Activated B cell treated with CpG ODN at 0.5 μM for 24 hours (primary cell): ENCODE results near the gene UBE2U. TPM values are rescaled to one million over a fixed set of nuclear protein-coding genes. Genes with fewer than 3 reads are reported as not detected.
"Not testable (repeated sequence)": the region's sequence is repeated elsewhere in the genome, so short reads cannot be mapped to it uniquely, and the experiment has no call there.

Source experiments
- ATAC-seq: fragments of 200-7000 bp; cut with Tn5 transposase; one replicate; pipeline ENCODE4 v1.10.0; 2021; ENCODE audit warnings: low read depth, mild to moderate bottlenecking, moderate library complexity
- CTCF ChIA-PET: fragments of 350-600 bp; sonication (Branson Sonifier 250); formaldehyde crosslinking; loops from one replicate; lab custom pipeline; 2021; ENCODE audit warnings: antibody characterized with exemption; lab: Charles Lee
- POLR2A ChIA-PET: fragments of 350-600 bp; sonication (Branson Sonifier 250); formaldehyde crosslinking; loops from one replicate; lab custom pipeline; 2021; ENCODE audit warnings: antibody characterized with exemption; lab: Charles Lee
- DNase-seq: peaks from one replicate; pipeline ENCODE4 v3.0.0; 2022
- H3K27ac Mint-ChIP-seq: one replicate; pipeline ENCODE4 v1.8.0; 2020; ENCODE audit warnings: mixed read lengths
- H3K27me3 Mint-ChIP-seq: one replicate; pipeline ENCODE4 v1.8.0; 2021; ENCODE audit warnings: mixed read lengths
- H3K36me3 Mint-ChIP-seq: one replicate; pipeline ENCODE4 v1.8.0; 2021; ENCODE audit warnings: low read depth, mixed read lengths
- H3K4me1 Mint-ChIP-seq: one replicate; pipeline ENCODE4 v1.8.0; 2021; ENCODE audit warnings: mixed read lengths
- H3K4me3 Mint-ChIP-seq: one replicate; pipeline ENCODE4 v1.8.0; 2020; ENCODE audit warnings: mild to moderate bottlenecking, mixed read lengths
- H3K9me3 Mint-ChIP-seq: one replicate; pipeline ENCODE4 v1.8.0; 2020; ENCODE audit warnings: mixed read lengths
- CTCF ChIP-seq: fragments of 200-600 bp; IDR thresholded peaks from one replicate; pipeline ENCODE4 v1.8.0; 2022; ENCODE audit warnings: antibody characterized with exemption, mild to moderate bottlenecking
- intact Hi-C: fragments of 100-400 bp; cut with micrococcal nuclease; formaldehyde crosslinking; loops from one replicate; pipeline ENCODE4 v1.15.1; 2024
- total RNA-seq: library from RNA; stranded (reverse); gene quantifications from 2 replicates; pipeline ENCODE4 v1.2.3, GENCODE V29; 2022

UBE2U gene
- total RNA-seq, 1 donor from 2014 or later, result not detected

DNA sequence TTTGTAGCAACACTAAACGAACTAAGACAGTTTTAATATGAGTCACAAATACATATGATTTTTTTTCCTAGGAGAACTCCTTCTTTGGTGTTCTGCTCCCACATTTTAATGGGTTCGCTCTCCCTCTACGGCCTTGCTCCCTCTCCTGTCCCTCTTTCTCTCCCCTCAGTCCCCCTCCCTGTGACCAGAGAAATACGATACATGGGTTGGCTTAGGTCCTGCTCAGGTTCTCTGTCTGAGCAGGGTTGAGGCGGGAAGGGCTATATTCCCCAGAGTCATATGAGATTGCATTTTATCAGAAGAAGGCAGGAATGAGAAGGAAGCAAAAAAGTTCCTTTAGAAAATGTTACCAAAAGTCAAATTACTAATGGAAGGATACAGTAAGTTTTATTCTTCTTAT lies 44.6 kb downstream of the UBE2U start:
- no peak overlapping the region for H3K27ac Mint-ChIP-seq
- intact Hi-C loops, result loop anchor here (5.0 kb wide), 2 partner anchors 476 to 696 kb away; partner anchors contain the start of gene ROR1
- ChIA-PET POLR2A (no interaction called here), CTCF (interaction anchor here (1.6 to 5.2 kb wide), 3 partner anchors 12 to 673 kb away, joined by 4 to 44 read pairs (median 13); no protein-coding TSS in a partner anchor)
- TF ChIP-seq CTCF, result no peak
- H3K4me1 Mint-ChIP-seq, result peaks cover 13% of the 10 kb centered on the region
- H3K27me3 Mint-ChIP-seq, result peaks cover 23% of the 10 kb centered on the region
- no peaks in the 10 kb centered on the region for H3K9me3 Mint-ChIP-seq
- no peak for ATAC-seq
- no peaks in the 10 kb centered on the region for H3K36me3 Mint-ChIP-seq
- H3K4me3 Mint-ChIP-seq, result no peak overlapping the region
- no peak for DNase-seq

- H3K27ac Mint-ChIP-seq, H3K9me3 Mint-ChIP-seq, H3K4me3 Mint-ChIP-seq, H3K36me3 Mint-ChIP-seq, H3K4me1 Mint-ChIP-seq, DNase-seq, ATAC-seq, CTCF ChIA-PET, POLR2A ChIA-PET: not testable (repeated sequence)
- intact Hi-C loops, result loop anchor here (5.0 kb wide), 1 partner anchor 572 kb away; no protein-coding TSS in a partner anchor
- H3K27me3 Mint-ChIP-seq, result peaks cover 28% of the 10 kb centered on the region
Observed at GRCh38 chr1:64250472-64250871, 47.0 kb downstream of the UBE2U start.

- no peak overlapping the region for H3K27ac Mint-ChIP-seq
- H3K36me3 Mint-ChIP-seq, result no peaks in the 10 kb centered on the region
- H3K4me1 Mint-ChIP-seq, result no peaks in the 10 kb centered on the region
- peaks cover 4% of the 10 kb centered on the region for H3K9me3 Mint-ChIP-seq
- peaks cover 26% of the 10 kb centered on the region for H3K27me3 Mint-ChIP-seq
- CTCF ChIA-PET, result no interaction called here
- POLR2A ChIA-PET, result no interaction called here
- no peak for TF ChIP-seq CTCF
- H3K4me3 Mint-ChIP-seq, result no peak overlapping the region
- DNase-seq (no peak), ATAC-seq (no peak)
- intact Hi-C loops, result loop anchor here (5.0 kb wide), 1 partner anchor 570 kb away; no protein-coding TSS in a partner anchor
Observed at GRCh38 chr1:64251971-64252370, 48.5 kb downstream of the UBE2U start.

DNA sequence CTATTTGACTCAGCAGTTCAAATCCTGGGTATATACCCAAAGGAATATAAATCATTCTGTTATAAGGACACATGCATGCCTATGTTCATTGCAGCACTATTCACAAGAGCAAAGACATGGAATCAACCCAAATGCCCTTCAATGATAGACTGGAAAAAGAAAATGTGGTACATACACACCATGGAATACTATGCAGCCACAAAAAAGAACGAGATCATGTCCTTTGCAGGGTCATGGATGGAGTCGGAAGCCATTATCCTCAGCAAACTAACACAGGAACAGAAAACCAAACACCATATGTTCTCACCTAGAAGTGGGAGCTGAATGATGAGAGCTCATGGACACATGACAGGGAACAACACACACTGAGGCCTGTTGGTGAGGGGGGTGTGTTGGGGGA lies 53.8 kb downstream of the UBE2U start:
- POLR2A ChIA-PET, result not testable (repeated sequence)

DNA sequence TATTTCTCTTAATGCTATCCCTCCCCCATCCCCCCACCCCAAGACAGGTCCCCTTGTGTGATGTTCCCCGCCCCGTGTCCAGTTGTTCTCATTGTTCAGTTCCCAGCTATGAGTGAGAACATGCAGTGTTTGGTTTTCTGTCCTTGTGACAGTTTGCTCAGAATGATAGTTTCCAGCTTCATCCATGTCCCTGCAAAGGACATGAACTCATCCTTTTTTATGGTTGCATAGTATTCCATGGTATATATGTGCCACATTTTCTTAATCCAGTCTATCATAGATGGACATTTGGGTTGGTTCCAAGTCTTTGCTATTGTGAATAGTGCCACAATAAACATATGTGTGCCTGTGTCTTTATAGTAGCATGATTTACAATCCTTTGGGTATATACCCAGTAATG lies 55.0 kb downstream of the UBE2U start:
- intact Hi-C loops, H3K9me3 Mint-ChIP-seq, H3K4me1 Mint-ChIP-seq, POLR2A ChIA-PET, CTCF ChIA-PET, ATAC-seq, H3K27ac Mint-ChIP-seq, DNase-seq, H3K4me3 Mint-ChIP-seq, H3K36me3 Mint-ChIP-seq: not testable (repeated sequence)
- H3K27me3 Mint-ChIP-seq, result peaks cover 20% of the 10 kb centered on the region

More for the DNA sequence above, 53.8 kb downstream of the UBE2U start:
- H3K4me1 Mint-ChIP-seq, DNase-seq, ATAC-seq, H3K36me3 Mint-ChIP-seq, H3K9me3 Mint-ChIP-seq, intact Hi-C loops, H3K27ac Mint-ChIP-seq, H3K4me3 Mint-ChIP-seq: not testable (repeated sequence)
- CTCF ChIA-PET, result interaction anchor here (0.6 to 1.5 kb wide), 2 partner anchors 11 to 684 kb away, joined by 3 to 5 read pairs; no protein-coding TSS in a partner anchor
- peaks cover 17% of the 10 kb centered on the region for H3K27me3 Mint-ChIP-seq

- ATAC-seq, result no peak
- peaks cover 16% of the 10 kb centered on the region for H3K27me3 Mint-ChIP-seq
- ChIA-PET CTCF (interaction anchor here (0.9 to 1.0 kb wide), 2 partner anchors 17 to 560 kb away, joined by 3 read pairs; no protein-coding TSS in a partner anchor), POLR2A (no interaction called here)
- no peak overlapping the region for H3K4me3 Mint-ChIP-seq
- no peaks in the 10 kb centered on the region for H3K9me3 Mint-ChIP-seq
- no peak for TF ChIP-seq CTCF
- no peaks in the 10 kb centered on the region for H3K4me1 Mint-ChIP-seq
- DNase-seq, result no peak
- intact Hi-C loops, result no loop called here
- no peak overlapping the region for H3K27ac Mint-ChIP-seq
- no peaks in the 10 kb centered on the region for H3K36me3 Mint-ChIP-seq
Observed at GRCh38 chr1:64263335-64263734, 59.9 kb downstream of the UBE2U start.
